HEK293T (cell line): ENCODE data around the gene HM13.
"Not testable (repeated sequence)": the region's sequence is repeated elsewhere in the genome, so short reads cannot be mapped to it uniquely, and the experiment has no call there.

Source experiments
- CTCF ChIA-PET: fragments of 350-600 bp; formaldehyde crosslinking; extraction: SDS; loops from one replicate; lab custom pipeline; 2021; ENCODE audit warnings: antibody characterized with exemption, inconsistent platforms; lab: Yijun Ruan, JAX
- POLR2A ChIA-PET: fragments of 350-600 bp; formaldehyde crosslinking; extraction: SDS; loops from one replicate; lab custom pipeline; 2020; ENCODE audit warnings: antibody characterized with exemption, inconsistent platforms; lab: Yijun Ruan, JAX
- DNase-seq: peaks from one replicate; pipeline ENCODE4 v3.0.0; 2012; ENCODE audit warnings: mixed read lengths; ENCODE audit errors: extremely low spot score
- ARNT ChIP-seq: fragments of 450-650 bp; IDR thresholded peaks from 2 replicates; pipeline ENCODE4 v1.6.1; 2017; ENCODE audit warnings: mild to moderate bottlenecking
- BHLHE40 ChIP-seq: fragments of 450-650 bp; IDR thresholded peaks from 2 replicates; pipeline ENCODE4 v1.6.1; 2016; ENCODE audit warnings: mild to moderate bottlenecking, moderate library complexity, borderline replicate concordance
- CTBP1 ChIP-seq: fragments of 450-650 bp; IDR thresholded peaks from 2 replicates; pipeline ENCODE4 v1.6.1; 2016; ENCODE audit warnings: borderline replicate concordance
- ELF4 ChIP-seq: fragments of 450-650 bp; IDR thresholded peaks from 2 replicates; pipeline ENCODE4 v1.6.1; 2017; ENCODE audit warnings: antibody characterized with exemption
- FOXA1 ChIP-seq: fragments of 450-650 bp; IDR thresholded peaks from 2 replicates; pipeline ENCODE4 v1.6.1; 2016; ENCODE audit warnings: mild to moderate bottlenecking
- FOXK2 ChIP-seq: fragments of 450-650 bp; IDR thresholded peaks from 2 replicates; pipeline ENCODE4 v1.6.1; 2016; ENCODE audit warnings: mild to moderate bottlenecking
- FOXM1 ChIP-seq: fragments of 450-650 bp; IDR thresholded peaks from 2 replicates; pipeline ENCODE4 v1.6.1; 2017; ENCODE audit warnings: mild to moderate bottlenecking, borderline replicate concordance
- HDGF ChIP-seq: fragments of 450-650 bp; IDR thresholded peaks from 2 replicates; pipeline ENCODE4 v1.6.1; 2017; ENCODE audit warnings: antibody characterized with exemption, borderline replicate concordance
- L3MBTL2 ChIP-seq: fragments of 450-650 bp; conservative IDR thresholded peaks from 2 replicates; pipeline ENCODE4 v1.6.1; 2016; ENCODE audit warnings: mild to moderate bottlenecking
- LEF1 ChIP-seq: fragments of 450-650 bp; IDR thresholded peaks from 2 replicates; pipeline ENCODE4 v1.6.1; 2017; ENCODE audit warnings: mild to moderate bottlenecking, borderline replicate concordance
- NFRKB ChIP-seq: fragments of 450-650 bp; IDR thresholded peaks from 2 replicates; pipeline ENCODE4 v1.6.1; 2016; ENCODE audit warnings: mild to moderate bottlenecking, moderate library complexity
- SP1 ChIP-seq: fragments of 450-650 bp; IDR thresholded peaks from 2 replicates; pipeline ENCODE4 v1.6.1; 2017
- SUZ12 ChIP-seq: fragments of 450-650 bp; IDR thresholded peaks from 2 replicates; pipeline ENCODE4 v1.6.1; 2016; ENCODE audit warnings: mild to moderate bottlenecking
- TARDBP ChIP-seq: fragments of 450-650 bp; IDR thresholded peaks from 2 replicates; pipeline ENCODE4 v1.6.1; 2016
- ZNF384 ChIP-seq: fragments of 450-650 bp; IDR thresholded peaks from 2 replicates; pipeline ENCODE4 v1.6.1; 2016
- TF ChIP-seq, protein P1 (sequence below): fragments of 450-650 bp; IDR thresholded peaks from 2 replicates; pipeline ENCODE4 v1.6.1; 2016

Gene HM13

DNA sequence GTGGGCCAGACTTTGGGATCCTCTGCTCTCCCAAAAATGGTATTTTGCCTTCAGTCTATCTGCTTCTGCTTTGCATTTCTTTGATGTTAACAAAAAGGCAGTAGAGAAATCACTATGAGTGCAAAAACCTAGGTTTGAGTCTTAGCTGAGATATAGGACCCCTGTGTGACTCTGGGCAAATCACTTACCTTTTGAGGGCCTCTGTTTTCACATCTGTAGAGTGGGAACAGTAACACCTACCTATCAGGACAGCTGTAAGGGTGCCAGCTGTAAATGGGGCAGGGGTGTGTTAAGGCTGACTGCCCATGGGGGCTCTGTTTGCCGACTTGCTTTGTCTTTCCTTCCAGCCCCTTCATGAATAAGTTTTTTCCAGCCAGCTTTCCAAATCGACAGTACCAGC, 30.4 kb downstream of the HM13 start:
- ChIA-PET CTCF (interaction anchor here (0.6 to 0.9 kb wide), 2 partner anchors 13 to 62 kb away, joined by 3 read pairs; no protein-coding TSS in a partner anchor), POLR2A (interaction anchor here (1.1 kb wide), 1 partner anchor 60 kb away, joined by 3 read pairs; the partner anchor contains the start of gene ID1)
- TF ChIP-seq ELF4 (no peak), SP1 (no peak), BHLHE40 (no peak), CTBP1 (no peak), HDGF (no peak), TARDBP (no peak), FOXA1 (no peak), FOXK2 (no peak), LEF1 (no peak), SUZ12 (no peak), ZNF384 (no peak)
- TF ChIP-seq, protein P1, sequence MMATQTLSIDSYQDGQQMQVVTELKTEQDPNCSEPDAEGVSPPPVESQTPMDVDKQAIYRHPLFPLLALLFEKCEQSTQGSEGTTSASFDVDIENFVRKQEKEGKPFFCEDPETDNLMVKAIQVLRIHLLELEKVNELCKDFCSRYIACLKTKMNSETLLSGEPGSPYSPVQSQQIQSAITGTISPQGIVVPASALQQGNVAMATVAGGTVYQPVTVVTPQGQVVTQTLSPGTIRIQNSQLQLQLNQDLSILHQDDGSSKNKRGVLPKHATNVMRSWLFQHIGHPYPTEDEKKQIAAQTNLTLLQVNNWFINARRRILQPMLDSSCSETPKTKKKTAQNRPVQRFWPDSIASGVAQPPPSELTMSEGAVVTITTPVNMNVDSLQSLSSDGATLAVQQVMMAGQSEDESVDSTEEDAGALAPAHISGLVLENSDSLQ = no peak
- no peak for DNase-seq

DNA sequence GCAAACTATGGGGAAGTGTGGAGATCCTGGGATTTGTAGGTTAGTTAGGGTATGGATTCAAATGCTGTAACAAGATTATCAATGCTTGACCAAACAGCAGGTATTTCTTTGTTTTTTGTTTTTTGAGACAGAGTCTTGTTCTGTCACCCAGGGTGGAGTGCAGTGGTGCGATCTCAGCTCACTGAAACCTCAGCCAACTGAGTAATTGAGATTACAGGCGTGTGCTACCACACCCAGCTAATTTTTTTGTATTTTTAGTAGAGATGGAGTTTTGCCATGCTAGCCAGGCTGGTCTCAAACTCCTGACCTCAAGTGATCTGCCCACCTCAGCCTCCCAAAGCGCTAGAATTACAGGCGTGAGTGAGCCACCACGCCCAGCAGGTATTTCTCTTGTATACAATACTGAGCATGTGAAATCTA, 31.4 kb downstream of the HM13 start:
- POLR2A ChIA-PET, CTCF ChIA-PET, DNase-seq: not testable (repeated sequence)

DNA sequence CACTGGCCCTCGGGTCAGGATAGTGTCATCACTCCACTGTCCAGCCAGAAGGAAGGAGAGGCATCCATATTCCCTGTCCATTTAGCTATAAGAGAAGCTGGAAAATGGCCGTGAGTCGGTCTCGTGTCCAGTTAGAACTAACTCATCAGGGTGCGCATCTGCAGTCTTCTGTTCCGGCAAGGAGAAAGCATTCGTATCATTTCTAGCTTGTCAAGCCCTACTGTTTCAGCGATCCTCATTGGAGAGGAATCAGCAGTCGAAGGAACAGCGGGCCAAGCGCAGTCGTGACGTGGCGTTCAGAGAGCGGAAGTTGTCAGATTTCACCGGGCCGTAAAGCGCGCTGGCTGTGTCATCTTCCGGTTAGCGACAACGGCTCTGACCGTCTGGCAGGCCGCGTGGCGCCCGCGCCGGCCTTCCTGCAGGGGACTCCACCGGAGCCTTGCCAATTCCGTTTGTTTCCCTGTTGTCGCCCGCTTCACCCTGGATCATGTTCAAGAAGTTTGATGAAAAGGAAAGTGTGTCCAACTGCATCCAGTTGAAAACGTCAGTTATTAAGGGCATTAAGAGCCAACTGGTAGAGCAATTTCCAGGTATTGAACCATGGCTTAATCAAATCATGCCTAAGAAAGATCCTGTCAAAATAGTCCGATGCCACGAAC, 32.9 kb downstream of the HM13 start:
- POLR2A ChIA-PET = interaction anchor here (0.9 to 1.1 kb wide), 2 partner anchors 9 to 14 kb away, joined by 3 to 4 read pairs; no protein-coding TSS in a partner anchor
- TF ChIP-seq FOXM1 (no peak), CTBP1 (no peak), FOXK2 (no peak), NFRKB (peak; percentile 31; the same call in 1 of the 2 replicates), ELF4 (peak; percentile 19), FOXA1 (no peak), HDGF (no peak), ARNT (no peak), ZNF384 (no peak), BHLHE40 (no peak), SP1 (no peak), LEF1 (no peak), TARDBP (peak; percentile 50; the same call in 1 of the 2 replicates), L3MBTL2 (0 out of 2 replicates have a peak, but pooled peaks have one; percentile 47), SUZ12 (no peak)
- TF ChIP-seq, protein P1 = peak; percentile 25; the same call in 1 of the 2 replicates
- CTCF ChIA-PET = interaction anchor here (0.7 to 1.0 kb wide), 2 partner anchors 10 to 14 kb away, joined by 4 read pairs; no protein-coding TSS in a partner anchor
- DNase-seq = peak; percentile 90

DNA sequence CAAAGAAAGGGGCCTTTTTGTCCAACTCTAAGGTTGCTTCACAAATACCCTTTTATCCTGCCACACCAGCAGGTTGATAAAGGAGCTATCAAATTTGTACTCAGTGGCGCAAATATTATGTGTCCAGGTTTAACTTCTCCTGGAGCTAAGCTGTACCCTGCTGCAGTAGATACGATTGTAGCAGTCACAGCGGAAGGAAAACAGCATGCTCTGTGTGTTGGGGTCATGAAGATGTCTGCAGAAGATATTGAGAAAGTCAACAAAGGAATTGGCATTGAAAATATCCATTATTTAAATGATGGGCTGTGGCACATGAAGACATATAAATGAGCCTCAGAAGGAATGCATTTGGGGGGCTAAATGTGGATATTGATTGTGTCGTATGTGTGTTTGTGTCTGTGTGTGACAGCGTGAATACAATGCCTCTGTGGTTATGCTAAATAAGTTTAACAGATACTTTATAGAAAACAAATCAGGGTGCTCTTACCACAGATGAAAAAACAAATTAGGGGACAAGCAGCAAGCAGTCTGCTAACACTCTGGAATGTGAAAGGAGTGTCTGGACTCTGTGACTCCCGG, 33.6 kb downstream of the HM13 start:
- TF ChIP-seq FOXM1 (no peak), L3MBTL2 (no peak), BHLHE40 (no peak), ARNT (no peak), FOXK2 (no peak), CTBP1 (no peak), NFRKB (no peak), LEF1 (no peak), TARDBP (no peak), ZNF384 (no peak), ELF4 (no peak), SUZ12 (no peak), HDGF (no peak), SP1 (no peak), FOXA1 (no peak)
- TF ChIP-seq, protein P1 = no peak
- no peak for DNase-seq
- CTCF ChIA-PET = interaction anchor here (0.7 kb wide), 1 partner anchor 9 kb away, joined by 4 read pairs; no protein-coding TSS in a partner anchor
- POLR2A ChIA-PET = interaction anchor here (1.1 kb wide), 1 partner anchor 10 kb away, joined by 3 read pairs; no protein-coding TSS in a partner anchor

DNA sequence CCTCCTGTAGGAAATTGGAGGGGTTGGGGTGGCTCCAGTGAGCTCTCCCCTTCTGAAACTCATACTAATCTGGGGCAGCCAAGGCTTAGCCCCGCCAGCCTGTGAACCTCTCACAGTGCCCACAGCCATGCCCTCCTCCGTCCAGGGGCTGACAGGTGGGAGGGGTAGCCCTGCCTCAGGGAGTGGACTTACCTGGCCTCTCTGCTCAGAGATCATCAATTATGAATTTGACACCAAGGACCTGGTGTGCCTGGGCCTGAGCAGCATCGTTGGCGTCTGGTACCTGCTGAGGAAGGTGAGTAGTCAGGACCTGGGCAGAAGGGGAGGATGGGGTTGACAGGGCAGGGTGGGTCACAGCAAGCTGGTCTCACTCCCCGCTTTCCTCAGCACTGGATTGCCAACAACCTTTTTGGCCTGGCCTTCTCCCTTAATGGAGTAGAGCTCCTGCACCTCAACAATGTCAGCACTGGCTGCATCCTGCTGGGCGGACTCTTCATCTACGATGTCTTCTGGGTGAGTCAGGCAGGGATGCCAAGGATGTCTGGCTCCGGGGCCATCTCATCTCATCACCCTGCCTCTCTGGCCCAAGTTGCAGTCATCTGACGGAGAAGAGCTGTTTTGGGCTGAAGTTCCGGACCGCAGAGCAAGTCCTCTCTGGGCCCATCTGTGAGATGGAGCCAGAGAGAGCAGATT, 34.7 kb downstream of the HM13 start:
- ChIA-PET POLR2A (interaction anchor here (0.7 kb wide), 1 partner anchor 8 kb away, joined by 3 read pairs; no protein-coding TSS in a partner anchor), CTCF (interaction anchor here (1.3 kb wide), 1 partner anchor 64 kb away, joined by 5 read pairs; no protein-coding TSS in a partner anchor)
- no peak for TF ChIP-seq ELF4
- no peak for TF ChIP-seq L3MBTL2
- no peak for TF ChIP-seq ARNT
- no peak for TF ChIP-seq LEF1
- no peak for TF ChIP-seq FOXM1
- TF ChIP-seq CTBP1 = no peak
- TF ChIP-seq, protein P1 = no peak
- no peak for TF ChIP-seq TARDBP
- TF ChIP-seq SUZ12 = no peak
- no peak for TF ChIP-seq ZNF384
- TF ChIP-seq BHLHE40 = no peak
- TF ChIP-seq SP1 = no peak
- no peak for TF ChIP-seq FOXK2
- TF ChIP-seq NFRKB = no peak
- no peak for TF ChIP-seq HDGF
- no peak for TF ChIP-seq FOXA1
- DNase-seq = no peak
